ENCODE measurements around the gene BIN1.

Gene BIN1

GRCh38 chr2:127048969-127049897 lies 57.7 kb downstream of the BIN1 start:
- POLR2A ChIA-PET = no interaction called here
- CTCF ChIA-PET = interaction anchor here (1.0 to 2.5 kb wide), 4 partner anchors 9 to 26 kb away, joined by 4 to 27 read pairs (median 10); no protein-coding TSS in a partner anchor
- no peak for DNase-seq (ENCODE audit: extremely low spot score)
- TF ChIP-seq, protein P1, sequence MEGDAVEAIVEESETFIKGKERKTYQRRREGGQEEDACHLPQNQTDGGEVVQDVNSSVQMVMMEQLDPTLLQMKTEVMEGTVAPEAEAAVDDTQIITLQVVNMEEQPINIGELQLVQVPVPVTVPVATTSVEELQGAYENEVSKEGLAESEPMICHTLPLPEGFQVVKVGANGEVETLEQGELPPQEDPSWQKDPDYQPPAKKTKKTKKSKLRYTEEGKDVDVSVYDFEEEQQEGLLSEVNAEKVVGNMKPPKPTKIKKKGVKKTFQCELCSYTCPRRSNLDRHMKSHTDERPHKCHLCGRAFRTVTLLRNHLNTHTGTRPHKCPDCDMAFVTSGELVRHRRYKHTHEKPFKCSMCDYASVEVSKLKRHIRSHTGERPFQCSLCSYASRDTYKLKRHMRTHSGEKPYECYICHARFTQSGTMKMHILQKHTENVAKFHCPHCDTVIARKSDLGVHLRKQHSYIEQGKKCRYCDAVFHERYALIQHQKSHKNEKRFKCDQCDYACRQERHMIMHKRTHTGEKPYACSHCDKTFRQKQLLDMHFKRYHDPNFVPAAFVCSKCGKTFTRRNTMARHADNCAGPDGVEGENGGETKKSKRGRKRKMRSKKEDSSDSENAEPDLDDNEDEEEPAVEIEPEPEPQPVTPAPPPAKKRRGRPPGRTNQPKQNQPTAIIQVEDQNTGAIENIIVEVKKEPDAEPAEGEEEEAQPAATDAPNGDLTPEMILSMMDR (IDR thresholded peaks at IDR 0.05; ENCODE audit: control extremely low read depth, extremely low read depth, low read depth, missing control alignments) = no peak

- no peak for DNase-seq (ENCODE audit: extremely low spot score)
- POLR2A ChIA-PET = no interaction called here
- CTCF ChIA-PET = interaction anchor here (1.0 kb wide), 1 partner anchor 9 kb away, joined by 4 read pairs; no protein-coding TSS in a partner anchor
- TF ChIP-seq, protein P1 (IDR thresholded peaks at IDR 0.05; ENCODE audit: control extremely low read depth, extremely low read depth, low read depth, missing control alignments) = no peak
Observed at GRCh38 chr2:127048618-127048935, 58.4 kb downstream of the BIN1 start.

- POLR2A ChIA-PET = no interaction called here
- no peak for DNase-seq (ENCODE audit: extremely low spot score)
Observed at GRCh38 chr2:127047716-127048617, 59.0 kb downstream of the BIN1 start.

GRCh38 chr2:127047054-127047453 lies 59.9 kb downstream of the BIN1 start:
- POLR2A ChIA-PET = no interaction called here
- CTCF ChIA-PET = interaction anchor here (1.0 to 1.8 kb wide), 3 partner anchors 10 to 271 kb away, joined by 3 to 4 read pairs (median 4); no protein-coding TSS in a partner anchor
- TF ChIP-seq, protein P1 (IDR thresholded peaks at IDR 0.05; ENCODE audit: control extremely low read depth, extremely low read depth, low read depth, missing control alignments) = no peak
- no peak for DNase-seq (ENCODE audit: extremely low spot score)

More at GRCh38 chr2:127047716-127048617, 59.0 kb downstream of the BIN1 start:
- TF ChIP-seq, protein P1 (IDR thresholded peaks at IDR 0.05; ENCODE audit: control extremely low read depth, extremely low read depth, low read depth, missing control alignments) = no peak
- CTCF ChIA-PET = interaction anchor here (1.0 to 1.8 kb wide), 3 partner anchors 8 to 15 kb away, joined by 4 read pairs; no protein-coding TSS in a partner anchor

GRCh38 chr2:127046579-127046978 lies 60.4 kb downstream of the BIN1 start:
- no peak for DNase-seq (ENCODE audit: extremely low spot score)
- POLR2A ChIA-PET = no interaction called here
- TF ChIP-seq, protein P1 (IDR thresholded peaks at IDR 0.05; ENCODE audit: control extremely low read depth, extremely low read depth, low read depth, missing control alignments) = no peak
- CTCF ChIA-PET = interaction anchor here (1.0 to 1.8 kb wide), 3 partner anchors 10 to 270 kb away, joined by 3 to 4 read pairs (median 4); no protein-coding TSS in a partner anchor
